Mesenchymal stem cell (in vitro differentiated cells and primary cell): ENCODE measurements around the gene PANK4.
A peak's percentile ranks its signal among the peaks of the same experiment; 100 is the strongest.

ENCODE experiments used
- DNase-seq: peaks from one replicate; pipeline ENCODE4 v3.0.0-alpha.2; 2013
- H2AFZ ChIP-seq: one replicate; pipeline ENCODE4 v1.6.1; 2013; ENCODE audit warnings: low read depth, mild to moderate bottlenecking, control low read depth, inconsistent platforms, low read length, moderate library complexity
- H2AK5ac ChIP-seq: 2 replicates; pipeline ENCODE4 v1.6.1; 2013; ENCODE audit warnings: low read length, moderate library complexity, mild to moderate bottlenecking, inconsistent platforms; ENCODE audit not compliant: severe bottlenecking
- H2BK120ac ChIP-seq: one replicate; pipeline ENCODE4 v1.6.1; 2013; ENCODE audit warnings: low read depth, mild to moderate bottlenecking, inconsistent platforms, low read length, moderate library complexity
- H2BK12ac ChIP-seq, 2 experiments: one replicate each; pipeline ENCODE4 v1.6.1; 2013; ENCODE audit warnings: inconsistent platforms in 2 of 2, low read length in 2 of 2, mild to moderate bottlenecking in 2 of 2, moderate library complexity in 2 of 2, control low read depth in 1 of 2
- H2BK15ac ChIP-seq: one replicate; pipeline ENCODE4 v1.6.1; 2013; ENCODE audit warnings: mild to moderate bottlenecking, low read depth, inconsistent platforms; ENCODE audit not compliant: poor library complexity, severe bottlenecking
- H2BK5ac ChIP-seq: 2 replicates; pipeline ENCODE4 v1.6.1; 2013; ENCODE audit warnings: low read depth, mild to moderate bottlenecking, low read length, control low read depth, inconsistent platforms; ENCODE audit not compliant: poor library complexity, severe bottlenecking
- H3K14ac ChIP-seq, 2 experiments: one replicate each; pipeline ENCODE4 v1.6.1; 2013; ENCODE audit warnings: inconsistent platforms in 2 of 2, low read length in 2 of 2, control low read depth in 1 of 2, mild to moderate bottlenecking in 1 of 2, moderate library complexity in 1 of 2
- H3K18ac ChIP-seq, 2 experiments: one replicate each; pipeline ENCODE4 v1.6.1; 2013; ENCODE audit warnings: inconsistent platforms in 2 of 2, low read length in 2 of 2, control low read depth in 1 of 2, low read depth in 1 of 2, mild to moderate bottlenecking in 1 of 2
- H3K23ac ChIP-seq, 2 experiments: one replicate each; pipeline ENCODE4 v1.6.1; 2013; ENCODE audit warnings: inconsistent platforms in 2 of 2, low read length in 2 of 2, mild to moderate bottlenecking in 2 of 2, moderate library complexity in 2 of 2, control low read depth in 1 of 2
- H3K27ac ChIP-seq: 2 replicates; pipeline ENCODE4 v1.5.1; 2013; ENCODE audit warnings: mild to moderate bottlenecking, moderate library complexity, low read length, control low read depth, inconsistent platforms; ENCODE audit not compliant: poor library complexity, severe bottlenecking
- H3K27me3 ChIP-seq, 2 experiments: 2 replicates each; pipeline versions ENCODE4 v1.6.1 to v1.7.0; 2013; ENCODE audit warnings: low read length in 2 of 2, mild to moderate bottlenecking in 2 of 2, moderate library complexity in 2 of 2, control low read depth in 1 of 2, inconsistent platforms in 1 of 2; ENCODE audit not compliant: control insufficient read depth in 1 of 2, insufficient read depth in 1 of 2
- H3K36me3 ChIP-seq, 2 experiments: 2 replicates each; pipeline versions ENCODE4 v1.6.1 to v1.7.0; 2013; ENCODE audit warnings: low read length in 2 of 2, control low read depth in 1 of 2, inconsistent platforms in 1 of 2, low read depth in 1 of 2, mild to moderate bottlenecking in 1 of 2; ENCODE audit not compliant: insufficient read depth in 2 of 2, control insufficient read depth in 1 of 2
- H3K4ac ChIP-seq, 2 experiments: one replicate each; pipeline ENCODE4 v1.6.1; 2013; ENCODE audit warnings: inconsistent platforms in 2 of 2, low read length in 2 of 2, mild to moderate bottlenecking in 2 of 2, moderate library complexity in 2 of 2, control low read depth in 1 of 2, low read depth in 1 of 2
- H3K4me1 ChIP-seq: 2 replicates; pipeline ENCODE4 v1.6.1; 2013; ENCODE audit warnings: low read depth, low read length, control low read depth; ENCODE audit not compliant: control insufficient read depth, insufficient read depth
- H3K4me2 ChIP-seq: 2 replicates; pipeline ENCODE4 v1.6.1; 2013; ENCODE audit warnings: low read length, mild to moderate bottlenecking, inconsistent platforms; ENCODE audit not compliant: poor library complexity, severe bottlenecking
- H3K4me3 ChIP-seq, 2 experiments: 2 replicates each; pipeline versions ENCODE4 v1.5.1 to v1.7.0; 2013; ENCODE audit warnings: low read length in 2 of 2, mild to moderate bottlenecking in 2 of 2, control low read depth in 1 of 2, low read depth in 1 of 2; ENCODE audit not compliant: insufficient read depth in 1 of 2
- H3K79me1 ChIP-seq: replicated peaks from 2 replicates; pipeline ENCODE4 v1.6.1; 2013; ENCODE audit warnings: mild to moderate bottlenecking, control low read depth, low read length, inconsistent platforms; ENCODE audit not compliant: poor library complexity, severe bottlenecking
- H3K9ac ChIP-seq: 2 replicates; pipeline ENCODE4 v1.7.0; 2013; ENCODE audit warnings: mild to moderate bottlenecking, low read length, moderate library complexity
- H3K9me3 ChIP-seq: 2 replicates; pipeline ENCODE4 v1.7.0; 2013; ENCODE audit warnings: mild to moderate bottlenecking, low read length; ENCODE audit not compliant: control insufficient read depth
- H4K8ac ChIP-seq: one replicate; pipeline ENCODE4 v1.6.1; 2013; ENCODE audit warnings: inconsistent platforms, mild to moderate bottlenecking, low read length, moderate library complexity
- H4K91ac ChIP-seq: one replicate; pipeline ENCODE4 v1.6.1; 2013; ENCODE audit warnings: mild to moderate bottlenecking, low read length, inconsistent platforms
- WGBS: methylation state at CpG from one replicate; pipeline ENCODE4 v1.1.7; 2013; ENCODE audit warnings: mixed read lengths; 5-methylcytosine and 5-hydroxymethylcytosine counted together

The PANK4 gene

GRCh38 chr1:2533365-2533764 lies 7.0 kb upstream of the PANK4 start:
- Histone ChIP-seq H3K79me1 (no peaks in the 10 kb centered on the region), H3K36me3 (peaks cover 0 to 3% of the 10 kb centered on the region in 2 experiments), H2BK12ac (no peak overlapping the region), H3K14ac (no peak overlapping the region), H4K91ac (no peak overlapping the region), H3K4ac (no peak overlapping the region), H2AK5ac (no peak overlapping the region), H2BK120ac (no peak overlapping the region), H2AFZ (no peak overlapping the region), H3K23ac (no peak overlapping the region), H3K9ac (no peak overlapping the region), H4K8ac (no peak overlapping the region), H3K4me2 (no peak overlapping the region), H3K18ac (no peak overlapping the region), H3K27ac (no peak overlapping the region), H3K9me3 (no peaks in the 10 kb centered on the region), H2BK5ac (no peak overlapping the region), H3K4me3 (no peak overlapping the region), H3K4me1 (peaks cover 53% of the 10 kb centered on the region), H3K27me3 (peaks cover 22 to 80% of the 10 kb centered on the region in 2 experiments), H2BK15ac (no peak overlapping the region)
- no peak for DNase-seq
- WGBS: 79% methylated on average over 10 of the region's 11 CpGs

GRCh38 chr1:2532485-2533160 lies 6.2 kb upstream of the PANK4 start:
- Histone ChIP-seq H3K27me3 (peaks cover 26 to 83% of the 10 kb centered on the region in 2 experiments), H4K91ac (no peak overlapping the region), H2BK5ac (no peak overlapping the region), H3K23ac (no peak overlapping the region), H3K4me1 (peaks cover 59% of the 10 kb centered on the region), H3K18ac (no peak overlapping the region), H3K27ac (no peak overlapping the region), H3K79me1 (no peaks in the 10 kb centered on the region), H2AFZ (no peak overlapping the region), H3K9me3 (no peaks in the 10 kb centered on the region), H2BK120ac (no peak overlapping the region), H3K4me2 (no peak overlapping the region), H3K14ac (no peak overlapping the region), H3K4me3 (no peak overlapping the region), H2AK5ac (no peak overlapping the region), H4K8ac (no peak overlapping the region), H2BK12ac (no peak overlapping the region), H3K9ac (no peak overlapping the region), H3K36me3 (peaks cover 0 to 3% of the 10 kb centered on the region in 2 experiments), H3K4ac (no peak overlapping the region), H2BK15ac (no peak overlapping the region)
- no peak for DNase-seq
- 83% methylated on average over 18 of the region's 23 CpGs for WGBS

- Histone ChIP-seq H2AFZ (no peak overlapping the region), H4K8ac (no peak overlapping the region), H2AK5ac (no peak overlapping the region), H3K14ac (peak overlapping the region in 1 of 2 experiments; percentile 29), H3K36me3 (peaks cover 0 to 3% of the 10 kb centered on the region in 2 experiments), H3K4me2 (peak overlapping the region; percentile 59), H2BK12ac (no peak overlapping the region), H3K4ac (no peak overlapping the region), H2BK5ac (no peak overlapping the region), H3K23ac (peak overlapping the region in 1 of 2 experiments; percentile 27), H3K79me1 (no peaks in the 10 kb centered on the region), H2BK120ac (no peak overlapping the region), H3K9me3 (no peaks in the 10 kb centered on the region), H3K18ac (no peak overlapping the region), H3K27ac (no peak overlapping the region), H3K27me3 (peaks cover 29 to 69% of the 10 kb centered on the region in 2 experiments), H3K4me1 (peaks cover 65% of the 10 kb centered on the region), H2BK15ac (no peak overlapping the region), H4K91ac (no peak overlapping the region), H3K9ac (no peak overlapping the region), H3K4me3 (no peak overlapping the region)
- no peak for DNase-seq
- WGBS: 45% methylated on average over 23 of the region's 30 CpGs
Measured at GRCh38 chr1:2530513-2531361, 4.3 kb upstream of the PANK4 start.
